ENCODE measurements around the gene PSORS1C1. TPM values are rescaled to one million over a fixed set of nuclear protein-coding genes. Genes with fewer than 3 reads are reported as not detected.

The PSORS1C1 gene
- total RNA-seq, 6 experiments from 2014 or later: 0.07 to 0.42 TPM; not detected in 4

- WGBS (ENCODE audit: insufficient coverage, low coverage, low lambda C conversion rate, missing lambda C conversion rate): 51% methylated on average over 8 of the region's 12 CpGs
- no peak for ATAC-seq
- H3K9me3 ChIP-seq: no peaks in the 10 kb centered on the region
Observed at GRCh38 chr6:31125586-31126363, 11.2 kb downstream of the PSORS1C1 start.

GRCh38 chr6:31126396-31127175 lies 12.0 kb downstream of the PSORS1C1 start:
- Histone ChIP-seq H3K27me3 (no peaks in the 10 kb centered on the region), H3K4me1 (no peaks in the 10 kb centered on the region), H3K4me3 (no peak overlapping the region), H3K27ac (no peak overlapping the region), H3K9me3 (no peaks in the 10 kb centered on the region), H3K36me3 (no peaks in the 10 kb centered on the region)
- DNase-seq (no peak), ATAC-seq (no peak)
- intact Hi-C loops (cut with DNase I): no loop called here
- 59% methylated on average over 11 of the region's 16 CpGs for WGBS (ENCODE audit: insufficient coverage, low coverage, low lambda C conversion rate, missing lambda C conversion rate)
- TF ChIP-seq CTCF (IDR thresholded peaks at IDR 0.05) (no peak), POLR2A (IDR thresholded peaks at IDR 0.05) (no peak)

More at GRCh38 chr6:31125586-31126363, 11.2 kb downstream of the PSORS1C1 start:
- no peak overlapping the region for H3K27ac ChIP-seq
- no peak overlapping the region for H3K4me3 ChIP-seq
- DNase-seq: no peak
- no peaks in the 10 kb centered on the region for H3K36me3 ChIP-seq
- H3K27me3 ChIP-seq: no peaks in the 10 kb centered on the region
- H3K4me1 ChIP-seq: no peaks in the 10 kb centered on the region
- intact Hi-C loops (cut with DNase I): no loop called here
- TF ChIP-seq POLR2A (IDR thresholded peaks at IDR 0.05) (no peak), CTCF (IDR thresholded peaks at IDR 0.05) (no peak)

- peak; percentile 54 to 89 (median 83) for TF ChIP-seq CTCF (IDR thresholded peaks at IDR 0.05)
- TF ChIP-seq POLR2A (IDR thresholded peaks at IDR 0.05): no peak
- H3K9me3 ChIP-seq: no peaks in the 10 kb centered on the region
- H3K4me3 ChIP-seq: no peak overlapping the region
- intact Hi-C loops (cut with DNase I): no loop called here
- under 1% methylated on average over 8 of the region's 8 CpGs for WGBS (ENCODE audit: insufficient coverage, low coverage, low lambda C conversion rate, missing lambda C conversion rate)
- peak; percentile 81 to 89 (median 82) for ATAC-seq
- DNase-seq: peak in 2 of 3 donors; percentile 64
- no peaks in the 10 kb centered on the region for H3K36me3 ChIP-seq
- H3K27ac ChIP-seq: no peak overlapping the region
- H3K4me1 ChIP-seq: no peaks in the 10 kb centered on the region
- H3K27me3 ChIP-seq: no peaks in the 10 kb centered on the region
Observed at GRCh38 chr6:31128093-31128676, 13.6 kb downstream of the PSORS1C1 start.

GRCh38 chr6:31129130-31129529 lies 14.5 kb downstream of the PSORS1C1 start:
- no peak for TF ChIP-seq CTCF (IDR thresholded peaks at IDR 0.05)
- TF ChIP-seq POLR2A (IDR thresholded peaks at IDR 0.05): no peak
- no peak for ATAC-seq
- intact Hi-C loops (cut with DNase I): no loop called here

More at GRCh38 chr6:31129130-31129529, 14.5 kb downstream of the PSORS1C1 start:
- no peak overlapping the region for H3K4me3 ChIP-seq
- no peak for DNase-seq
- H3K27ac ChIP-seq: no peak overlapping the region
- no peaks in the 10 kb centered on the region for H3K4me1 ChIP-seq
- H3K27me3 ChIP-seq: no peaks in the 10 kb centered on the region
- no peaks in the 10 kb centered on the region for H3K36me3 ChIP-seq
- 26% methylated on average over 4 of the region's 4 CpGs for WGBS (ENCODE audit: insufficient coverage, low coverage, low lambda C conversion rate, missing lambda C conversion rate)
- no peaks in the 10 kb centered on the region for H3K9me3 ChIP-seq
